ENCODE measurements around the gene GLRX5.

The GLRX5 gene

GRCh38 chr14:95515596-95516552 lies 19.0 kb upstream of the GLRX5 start:
- DNase-seq (ENCODE audit: low read depth, low spot score) = peak; percentile 66

GRCh38 chr14:95516554-95517181 lies 18.2 kb upstream of the GLRX5 start, which contains the start of gene SYNE3:
TSS of gene SYNE3 (minus strand) at chr14:95516650. CDS start at chr14:95475821, 40,829 bp downstream.
- no peak for DNase-seq (ENCODE audit: low read depth, low spot score)

- no peak for DNase-seq (ENCODE audit: low read depth, low spot score)
Measured at GRCh38 chr14:95518045-95518751, 16.7 kb upstream of the GLRX5 start.

GRCh38 chr14:95519699-95520098 lies 15.2 kb upstream of the GLRX5 start:
- no peak for DNase-seq (ENCODE audit: low read depth, low spot score)

GRCh38 chr14:95520346-95520745 lies 14.5 kb upstream of the GLRX5 start:
- no peak for DNase-seq (ENCODE audit: low read depth, low spot score)

GRCh38 chr14:95521001-95521400 lies 13.8 kb upstream of the GLRX5 start:
- no peak for DNase-seq (ENCODE audit: low read depth, low spot score)

- DNase-seq (ENCODE audit: low read depth, low spot score) = no peak
Measured at GRCh38 chr14:95522116-95522515, 12.7 kb upstream of the GLRX5 start.

GRCh38 chr14:95522556-95522955 lies 12.3 kb upstream of the GLRX5 start:
- no peak for DNase-seq (ENCODE audit: low read depth, low spot score)

GRCh38 chr14:95523051-95523814 lies 11.6 kb upstream of the GLRX5 start:
- DNase-seq (ENCODE audit: low read depth, low spot score) = no peak

- no peak for DNase-seq (ENCODE audit: low read depth, low spot score)
Measured at GRCh38 chr14:95523815-95524448, 10.9 kb upstream of the GLRX5 start.

- peak; percentile 56 for DNase-seq (ENCODE audit: low read depth, low spot score)
Measured at GRCh38 chr14:95524706-95525512, 9.9 kb upstream of the GLRX5 start.

GRCh38 chr14:95525999-95526398 lies 8.9 kb upstream of the GLRX5 start:
- no peak for DNase-seq (ENCODE audit: low read depth, low spot score)

GRCh38 chr14:95526483-95527386 lies 8.1 kb upstream of the GLRX5 start:
- DNase-seq (ENCODE audit: low read depth, low spot score) = no peak

- no peak for DNase-seq (ENCODE audit: low read depth, low spot score)
Measured at GRCh38 chr14:95527387-95528002, 7.4 kb upstream of the GLRX5 start.

- no peak for DNase-seq (ENCODE audit: low read depth, low spot score)
Measured at GRCh38 chr14:95529216-95529615, 5.6 kb upstream of the GLRX5 start.

GRCh38 chr14:95530473-95531276 lies 4.2 kb upstream of the GLRX5 start:
- no peak for DNase-seq (ENCODE audit: low read depth, low spot score)

- no peak for DNase-seq (ENCODE audit: low read depth, low spot score)
Measured at GRCh38 chr14:95531473-95531872, 3.4 kb upstream of the GLRX5 start.

- DNase-seq (ENCODE audit: low read depth, low spot score) = no peak
Measured at GRCh38 chr14:95531969-95532368, 2.9 kb upstream of the GLRX5 start.

All from ELF-1 (cell line).